ENCODE data around the gene UQCR11. TPM values are rescaled to one million over a fixed set of nuclear protein-coding genes. Genes with fewer than 3 reads are reported as not detected.

UQCR11 gene
- total RNA-seq, 1 donor from 2014 or later = 84.6 TPM

DNA sequence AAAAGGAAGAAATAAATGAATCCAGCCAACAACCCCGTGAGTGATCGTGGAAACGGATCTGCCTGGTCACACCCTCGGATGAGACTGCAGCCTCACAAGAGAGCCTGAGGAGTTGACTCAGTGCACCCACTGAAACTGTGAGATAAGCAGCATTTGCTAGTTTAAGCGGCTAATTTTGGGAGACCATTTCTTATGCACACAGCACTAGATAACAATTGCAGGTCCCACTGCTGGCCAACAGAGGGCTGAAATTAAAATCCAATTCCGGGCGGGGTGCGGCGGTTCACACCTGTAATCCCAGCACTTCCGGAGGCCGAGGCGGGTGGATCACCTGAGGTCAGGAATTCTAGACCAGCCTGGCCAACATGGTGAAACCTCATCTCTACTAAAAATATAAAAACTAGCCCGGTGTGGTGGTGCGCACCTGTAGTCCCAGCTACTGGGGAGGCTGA is 3.6 kb downstream of the UQCR11 start:
- H3K27me3 ChIP-seq (ENCODE audit: control insufficient read depth, insufficient read depth, low read length) = no peaks in the 10 kb centered on the region

DNA sequence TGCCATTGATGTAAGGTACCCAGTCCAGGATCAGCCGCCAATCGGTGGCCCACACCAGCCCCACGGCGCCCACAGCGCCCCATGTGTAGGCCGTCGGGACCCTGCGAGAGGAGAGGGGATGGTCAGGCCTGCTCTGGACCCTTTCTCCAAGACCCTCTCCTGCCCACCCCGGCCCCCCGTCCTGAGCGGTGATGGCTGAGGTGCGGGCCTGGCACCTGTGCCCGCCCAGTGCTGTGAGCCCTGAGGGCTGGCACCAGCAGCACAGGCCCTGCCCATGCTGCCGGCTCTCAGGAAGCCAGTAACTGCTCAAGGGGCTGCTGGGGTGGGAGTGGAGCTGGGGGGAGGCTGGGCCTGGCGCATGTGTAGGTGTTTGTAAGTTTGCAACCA is 5.8 kb downstream of the UQCR11 start:
- H3K36me3 ChIP-seq (ENCODE audit: control insufficient read depth, insufficient read depth, low read length) = peaks cover 1% of the 10 kb centered on the region
- H3K27me3 ChIP-seq (ENCODE audit: control insufficient read depth, insufficient read depth, low read length) = no peaks in the 10 kb centered on the region
- DNase-seq (ENCODE audit: low read depth) = no peak
- TF ChIP-seq CTCF (IDR thresholded peaks at IDR 0.05; ENCODE audit: insufficient read depth, low read length, poor library complexity, severe bottlenecking) = no peak
- no peak overlapping the region for H3K4me3 ChIP-seq (ENCODE audit: low read depth, low read length)

More for the DNA sequence above, 3.6 kb downstream of the UQCR11 start:
- TF ChIP-seq CTCF (IDR thresholded peaks at IDR 0.05; ENCODE audit: insufficient read depth, low read length, poor library complexity, severe bottlenecking) = peak; percentile 12
- no peak for DNase-seq (ENCODE audit: low read depth)
- Histone ChIP-seq H3K36me3 (ENCODE audit: control insufficient read depth, insufficient read depth, low read length) (peaks cover 1% of the 10 kb centered on the region), H3K4me3 (ENCODE audit: low read depth, low read length) (no peak overlapping the region)

GRCh38 chr19:1598777-1599459 is 6.3 kb downstream of the UQCR11 start:
- Histone ChIP-seq H3K27me3 (ENCODE audit: control insufficient read depth, insufficient read depth, low read length) (no peaks in the 10 kb centered on the region), H3K4me3 (ENCODE audit: low read depth, low read length) (no peak overlapping the region), H3K36me3 (ENCODE audit: control insufficient read depth, insufficient read depth, low read length) (peaks cover 1% of the 10 kb centered on the region)
- TF ChIP-seq CTCF (IDR thresholded peaks at IDR 0.05; ENCODE audit: insufficient read depth, low read length, poor library complexity, severe bottlenecking) = no peak
- DNase-seq (ENCODE audit: low read depth) = no peak

DNA sequence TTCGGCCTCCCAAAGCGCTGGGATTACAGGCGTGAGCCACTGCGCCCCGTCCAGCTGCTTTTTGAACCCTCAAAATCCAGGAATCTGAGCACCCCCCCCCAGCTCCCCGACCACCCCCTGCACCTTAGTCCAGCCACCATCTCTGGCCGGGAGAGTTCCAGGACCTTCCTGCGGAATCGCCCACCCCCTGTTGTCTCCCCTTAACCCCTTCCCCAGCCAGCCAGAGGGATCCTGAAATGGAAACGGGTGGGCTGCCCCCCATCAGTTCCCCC is 11.8 kb downstream of the UQCR11 start:
- no peak overlapping the region for H3K4me3 ChIP-seq (ENCODE audit: low read depth, low read length)
- DNase-seq (ENCODE audit: low read depth) = no peak
- TF ChIP-seq CTCF (IDR thresholded peaks at IDR 0.05; ENCODE audit: insufficient read depth, low read length, poor library complexity, severe bottlenecking) = no peak
- H3K36me3 ChIP-seq (ENCODE audit: control insufficient read depth, insufficient read depth, low read length) = no peaks in the 10 kb centered on the region
- no peaks in the 10 kb centered on the region for H3K27me3 ChIP-seq (ENCODE audit: control insufficient read depth, insufficient read depth, low read length)

GRCh38 chr19:1592755-1593500 is 12.3 kb downstream of the UQCR11 start, which contains the start of gene MBD3:
MBD3 (minus strand) TSS chr19:1592865; CDS start chr19:1592631, 234 bp downstream.
- DNase-seq (ENCODE audit: low read depth) = peak; percentile 70
- no peak for TF ChIP-seq CTCF (IDR thresholded peaks at IDR 0.05; ENCODE audit: insufficient read depth, low read length, poor library complexity, severe bottlenecking)
- H3K4me3 ChIP-seq (ENCODE audit: low read depth, low read length) = peak within 1 kb of the TSS; percentile 94
- no peaks in the 10 kb centered on the region for H3K36me3 ChIP-seq (ENCODE audit: control insufficient read depth, insufficient read depth, low read length)
- no peaks in the 10 kb centered on the region for H3K27me3 ChIP-seq (ENCODE audit: control insufficient read depth, insufficient read depth, low read length)

Measured in kidney epithelial cell (primary cell).